ENCODE results near the gene TMEM125. TPM values are rescaled to one million over a fixed set of nuclear protein-coding genes. Genes with fewer than 3 reads are reported as not detected.

The TMEM125 gene
- total and polyA plus RNA-seq, 2 of the 4 experiments (the other 2 are of a cell fraction) = under 0.01 to 0.03 TPM

- no peak overlapping the region for H3K23ac ChIP-seq (ENCODE audit: low read depth, low read length)
- H2AFZ ChIP-seq (replicated peaks; ENCODE audit: low read length, poor library complexity) = no peak overlapping the region
- no peak overlapping the region for H4K5ac ChIP-seq (ENCODE audit: low read depth, low read length)
- H3K56ac ChIP-seq (ENCODE audit: extremely low read depth, insufficient read depth, low read length) = no peak overlapping the region
- no peak overlapping the region for H2BK15ac ChIP-seq (ENCODE audit: low read depth, low read length)
- no peaks in the 10 kb centered on the region for H3K9me3 ChIP-seq (ENCODE audit: control insufficient read depth, insufficient read depth, low read length)
- TF ChIP-seq ELK1 (IDR thresholded peaks at IDR 0.05; ENCODE audit: borderline replicate concordance, low read depth, low read length) (no peak), FOS (IDR thresholded peaks at IDR 0.05; ENCODE audit: low read depth, low read length) (no peak), CEBPB (IDR thresholded peaks at IDR 0.05; ENCODE audit: low read depth, low read length) (no peak), MAZ (IDR thresholded peaks at IDR 0.05; ENCODE audit: borderline replicate concordance, low read depth, low read length) (no peak), RCOR1 (IDR thresholded peaks at IDR 0.05; ENCODE audit: insufficient replicate concordance, low read length) (no peak), BHLHE40 (IDR thresholded peaks at IDR 0.05; ENCODE audit: low read depth, low read length) (no peak), RAD21 (IDR thresholded peaks at IDR 0.05; ENCODE audit: low read length) (no peak), MXI1 (IDR thresholded peaks at IDR 0.05; ENCODE audit: borderline replicate concordance, low read depth, low read length) (no peak), SMC3 (IDR thresholded peaks at IDR 0.05; ENCODE audit: low read depth, low read length) (no peak), POLR2A (IDR thresholded peaks at IDR 0.05; ENCODE audit: low read depth, low read length) (no peak), USF2 (IDR thresholded peaks at IDR 0.05; ENCODE audit: low read depth, low read length) (no peak), NFE2L2 (IDR thresholded peaks at IDR 0.05; ENCODE audit: low read depth, low read length) (no peak), CHD1 (IDR thresholded peaks at IDR 0.05; ENCODE audit: low read depth, low read length) (no peak), RFX5 (IDR thresholded peaks at IDR 0.05; ENCODE audit: low read depth, low read length) (no peak), MAFK (IDR thresholded peaks at IDR 0.05; ENCODE audit: low read depth, low read length) (no peak)
- TF ChIP-seq, protein P1, sequence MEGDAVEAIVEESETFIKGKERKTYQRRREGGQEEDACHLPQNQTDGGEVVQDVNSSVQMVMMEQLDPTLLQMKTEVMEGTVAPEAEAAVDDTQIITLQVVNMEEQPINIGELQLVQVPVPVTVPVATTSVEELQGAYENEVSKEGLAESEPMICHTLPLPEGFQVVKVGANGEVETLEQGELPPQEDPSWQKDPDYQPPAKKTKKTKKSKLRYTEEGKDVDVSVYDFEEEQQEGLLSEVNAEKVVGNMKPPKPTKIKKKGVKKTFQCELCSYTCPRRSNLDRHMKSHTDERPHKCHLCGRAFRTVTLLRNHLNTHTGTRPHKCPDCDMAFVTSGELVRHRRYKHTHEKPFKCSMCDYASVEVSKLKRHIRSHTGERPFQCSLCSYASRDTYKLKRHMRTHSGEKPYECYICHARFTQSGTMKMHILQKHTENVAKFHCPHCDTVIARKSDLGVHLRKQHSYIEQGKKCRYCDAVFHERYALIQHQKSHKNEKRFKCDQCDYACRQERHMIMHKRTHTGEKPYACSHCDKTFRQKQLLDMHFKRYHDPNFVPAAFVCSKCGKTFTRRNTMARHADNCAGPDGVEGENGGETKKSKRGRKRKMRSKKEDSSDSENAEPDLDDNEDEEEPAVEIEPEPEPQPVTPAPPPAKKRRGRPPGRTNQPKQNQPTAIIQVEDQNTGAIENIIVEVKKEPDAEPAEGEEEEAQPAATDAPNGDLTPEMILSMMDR (conservative IDR thresholded peaks at IDR 0.05; ENCODE audit: low read depth, low read length) = no peak
- H2BK20ac ChIP-seq (ENCODE audit: low read depth, low read length) = no peak overlapping the region
- no peaks in the 10 kb centered on the region for H3K79me1 ChIP-seq (ENCODE audit: low read depth in 1 of 2, low read length in 2 of 2)
- POLR2A ChIA-PET (ENCODE audit: unreplicated experiment) = no interaction called here
- DNase-seq (no peak), ATAC-seq (ENCODE audit: low read depth) (no peak)
- peaks cover 6% of the 10 kb centered on the region for H3K4me1 ChIP-seq (ENCODE audit: control insufficient read depth, insufficient read depth, low read length)
- intact Hi-C loops (cut with micrococcal nuclease) = no loop called here
- H2AK9ac ChIP-seq (replicated peaks; ENCODE audit: low read depth, low read length, poor library complexity) = no peak overlapping the region
- no peak overlapping the region for H3K4me3 ChIP-seq (ENCODE audit: insufficient read depth, low read depth, low read length)
- WGBS, 2 experiments (ENCODE audit: extremely low coverage in 2 of 2, insufficient read length in 1 of 2) = no CpG with 5 or more reads among the region's 3 CpGs
- dilution Hi-C loops (cut with HindIII; ENCODE audit: low sequenced_read_pairs, unreplicated experiment) = no loop called here
- no peak overlapping the region for H2BK5ac ChIP-seq (ENCODE audit: low read depth, low read length, poor library complexity, severe bottlenecking)
- no peak overlapping the region for H3K14ac ChIP-seq (replicated peaks; ENCODE audit: low read depth, low read length)
- CTCF ChIA-PET = no interaction called here
- no peak overlapping the region for H3K4ac ChIP-seq (ENCODE audit: low read depth, low read length)
- no peak overlapping the region for H3K4me2 ChIP-seq (ENCODE audit: low read depth, low read length)
- no peak overlapping the region for H3K27ac ChIP-seq (ENCODE audit: insufficient read depth, low read length)
- BruUV-seq (replicated peaks) = no TSS peak
- no peaks in the 10 kb centered on the region for H3K36me3 ChIP-seq (ENCODE audit: control insufficient read depth, insufficient read depth, low read length)
- H3K18ac ChIP-seq (ENCODE audit: low read depth, low read length) = no peak overlapping the region
- no peak overlapping the region for H2BK120ac ChIP-seq (ENCODE audit: low read depth, low read length)
- H3K9ac ChIP-seq (ENCODE audit: low read depth, low read length) = no peak overlapping the region
- H3K27me3 ChIP-seq (ENCODE audit: control insufficient read depth, insufficient read depth, low read length) = no peaks in the 10 kb centered on the region
- no peak overlapping the region for H4K91ac ChIP-seq (ENCODE audit: insufficient read depth, low read depth, low read length)
- H3K9me1 ChIP-seq (ENCODE audit: insufficient read depth, low read length) = peaks cover 3% of the 10 kb centered on the region; the same call in 1 of the 2 replicates
- H4K20me1 ChIP-seq (ENCODE audit: insufficient read depth, low read length) = no peaks in the 10 kb centered on the region
- in situ Hi-C loops (cut with MboI; ENCODE audit: low sequenced_read_pairs) = no loop called here
- no peak overlapping the region for H2AK5ac ChIP-seq (ENCODE audit: low read depth, low read length)
- no peak overlapping the region for H4K8ac ChIP-seq (ENCODE audit: low read depth in 2 of 2, low read length in 2 of 2)
These were observed 50.0 kb downstream of the TMEM125 start for GRCh38 chr1:43319766-43320165.

All from IMR-90 (cell line).